OCI-LY3 (cell line): ENCODE results near the gene PEX26.

Experiments
- H2AFZ ChIP-seq: fragments of 200-600, 300-600 bp; shearing (Covaris generic); 2 replicates; pipeline ENCODE4 v1.6.0; 2014; ENCODE audit warnings: antibody characterized with exemption, low read depth, low read length
- H3K27ac ChIP-seq: fragments of 200-600, 300-600 bp; sonication (generic); 2 replicates; pipeline ENCODE4 v1.5.1; 2014; ENCODE audit warnings: mild to moderate bottlenecking, low read length, moderate library complexity, mixed read lengths
- H3K27me3 ChIP-seq: fragments of 200-600, 300-600 bp; sonication (generic); 2 replicates; pipeline ENCODE4 v1.6.1; 2014; ENCODE audit warnings: low read depth, low read length, mixed read lengths
- H3K36me3 ChIP-seq: fragments of 200-600, 300-600 bp; sonication (generic); replicated peaks from 2 replicates; pipeline ENCODE3; 2014; ENCODE audit warnings: low read depth, low read length, mixed read lengths
- H3K4me1 ChIP-seq: fragments of 300-600, 200-600 bp; sonication (generic); 2 replicates; pipeline ENCODE4 v1.6.1; 2014; ENCODE audit warnings: low read length, mixed read lengths
- H3K4me2 ChIP-seq: fragments of 200-600, 300-600 bp; sonication (generic); 2 replicates; pipeline ENCODE4 v1.6.1; 2014; ENCODE audit warnings: low read length, mixed read lengths
- H3K4me3 ChIP-seq: fragments of 300-600, 200-600 bp; sonication (generic); 2 replicates; pipeline ENCODE4 v1.5.1; 2014; ENCODE audit warnings: antibody characterized with exemption, mild to moderate bottlenecking, low read length, moderate library complexity
- H3K79me2 ChIP-seq: fragments of 300-600, 200-600 bp; shearing (Covaris generic); 2 replicates; pipeline ENCODE4 v1.6.1; 2014; ENCODE audit warnings: mild to moderate bottlenecking, low read length, mixed read lengths
- H3K9ac ChIP-seq: fragments of 300-600, 200-600 bp; shearing (Covaris generic); 2 replicates; pipeline ENCODE4 v1.6.0; 2014; ENCODE audit warnings: mild to moderate bottlenecking, low read length, moderate library complexity
- H3K9me3 ChIP-seq: fragments of 200-600, 300-600 bp; shearing (Covaris generic); 2 replicates; pipeline ENCODE4 v1.6.1; 2014; ENCODE audit warnings: low read length, mixed read lengths; ENCODE audit not compliant: insufficient read depth
- H4K20me1 ChIP-seq: fragments of 200-600, 300-600 bp; sonication (generic); 2 replicates; pipeline ENCODE4 v1.6.1; 2016; ENCODE audit warnings: low read length, mixed read lengths; ENCODE audit not compliant: insufficient read depth
- EZH2phosphoT487 ChIP-seq: fragments of 200-600 bp; shearing (Covaris generic); IDR thresholded peaks from 2 replicates; pipeline ENCODE4 v1.6.1; 2018; ENCODE audit warnings: antibody characterized with exemption, mixed run types, low read depth
- TF ChIP-seq, protein P1 (sequence below): fragments of 200-600, 300-600 bp; sonication (generic); IDR thresholded peaks from 2 replicates; pipeline ENCODE4 v1.5.1; 2014; ENCODE audit warnings: antibody characterized with exemption, low read length, low read depth

PEX26 gene

DNA sequence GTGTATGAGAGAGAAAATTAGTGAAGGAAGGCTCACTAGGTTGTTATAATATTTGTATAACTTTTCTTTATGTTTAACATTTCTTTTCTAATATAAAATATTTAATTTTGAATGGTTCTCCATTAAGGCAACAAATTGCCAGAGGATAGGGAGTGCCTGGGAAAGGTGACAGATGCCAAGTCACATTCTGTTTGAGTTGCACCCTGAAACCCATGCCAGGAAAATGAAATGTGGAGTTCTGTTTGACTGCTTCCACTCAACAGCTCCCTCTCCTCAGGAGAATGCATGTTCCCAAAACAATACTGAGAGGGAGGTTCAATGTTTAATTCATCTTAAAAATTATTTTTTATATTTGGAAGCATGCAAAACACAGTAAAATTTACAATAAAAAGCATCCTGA is 66.3 kb downstream of the PEX26 start:
- peaks cover 5% of the 10 kb centered on the region; the same call in 1 of the 2 replicates for H3K27me3 ChIP-seq
- H2AFZ ChIP-seq, result no peak overlapping the region
- H3K27ac ChIP-seq, result no peak overlapping the region
- TF ChIP-seq EZH2phosphoT487, result no peak
- H3K4me2 ChIP-seq, result no peak overlapping the region
- no peaks in the 10 kb centered on the region for H3K4me1 ChIP-seq
- H3K79me2 ChIP-seq, result no peaks in the 10 kb centered on the region
- no peak overlapping the region for H3K4me3 ChIP-seq
- no peaks in the 10 kb centered on the region for H4K20me1 ChIP-seq
- no peaks in the 10 kb centered on the region for H3K9me3 ChIP-seq
- H3K9ac ChIP-seq, result no peak overlapping the region
- H3K36me3 ChIP-seq, result no peaks in the 10 kb centered on the region

DNA sequence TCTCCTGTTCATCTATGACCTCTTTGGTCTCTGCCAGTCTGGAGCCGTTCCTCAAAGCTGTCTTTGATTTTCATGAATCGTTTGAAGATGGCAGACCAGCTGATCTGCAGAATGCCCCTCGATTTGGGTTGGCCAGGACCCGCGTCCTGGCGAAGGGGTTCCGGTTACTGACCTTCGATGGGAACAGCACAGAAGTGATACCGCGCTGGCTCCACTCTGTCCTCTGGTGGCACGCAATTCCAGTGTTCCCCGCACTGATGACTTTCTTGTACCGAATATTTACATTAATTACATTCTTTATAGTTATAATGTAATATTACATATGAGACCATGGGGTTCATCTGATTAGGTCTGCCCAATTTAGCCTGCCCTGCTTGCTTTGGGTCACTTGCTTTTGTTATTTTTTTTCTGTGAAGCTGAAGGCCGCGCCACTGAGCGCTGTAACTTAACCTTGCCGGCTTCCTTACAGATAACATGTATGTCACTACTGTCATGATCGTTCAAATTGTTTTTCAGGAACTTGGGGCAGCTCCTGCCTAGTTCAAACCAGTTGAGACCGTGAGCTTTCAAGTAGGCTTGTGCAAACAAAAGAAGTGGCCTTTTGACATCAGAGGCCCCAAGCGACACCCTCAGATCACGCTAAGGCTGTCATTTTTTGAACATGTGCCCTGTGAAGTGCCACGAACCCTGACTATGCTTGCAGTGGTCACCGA is 68.0 kb downstream of the PEX26 start:
- H3K9ac ChIP-seq, result no peak overlapping the region
- TF ChIP-seq EZH2phosphoT487, result no peak
- TF ChIP-seq, protein P1, sequence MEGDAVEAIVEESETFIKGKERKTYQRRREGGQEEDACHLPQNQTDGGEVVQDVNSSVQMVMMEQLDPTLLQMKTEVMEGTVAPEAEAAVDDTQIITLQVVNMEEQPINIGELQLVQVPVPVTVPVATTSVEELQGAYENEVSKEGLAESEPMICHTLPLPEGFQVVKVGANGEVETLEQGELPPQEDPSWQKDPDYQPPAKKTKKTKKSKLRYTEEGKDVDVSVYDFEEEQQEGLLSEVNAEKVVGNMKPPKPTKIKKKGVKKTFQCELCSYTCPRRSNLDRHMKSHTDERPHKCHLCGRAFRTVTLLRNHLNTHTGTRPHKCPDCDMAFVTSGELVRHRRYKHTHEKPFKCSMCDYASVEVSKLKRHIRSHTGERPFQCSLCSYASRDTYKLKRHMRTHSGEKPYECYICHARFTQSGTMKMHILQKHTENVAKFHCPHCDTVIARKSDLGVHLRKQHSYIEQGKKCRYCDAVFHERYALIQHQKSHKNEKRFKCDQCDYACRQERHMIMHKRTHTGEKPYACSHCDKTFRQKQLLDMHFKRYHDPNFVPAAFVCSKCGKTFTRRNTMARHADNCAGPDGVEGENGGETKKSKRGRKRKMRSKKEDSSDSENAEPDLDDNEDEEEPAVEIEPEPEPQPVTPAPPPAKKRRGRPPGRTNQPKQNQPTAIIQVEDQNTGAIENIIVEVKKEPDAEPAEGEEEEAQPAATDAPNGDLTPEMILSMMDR, result no peak
- no peak overlapping the region for H3K4me2 ChIP-seq
- H3K27ac ChIP-seq, result no peak overlapping the region
- H3K36me3 ChIP-seq, result no peaks in the 10 kb centered on the region
- H3K4me3 ChIP-seq, result no peak overlapping the region
- H4K20me1 ChIP-seq, result no peaks in the 10 kb centered on the region
- H3K27me3 ChIP-seq, result peaks cover 6% of the 10 kb centered on the region; the same call in 1 of the 2 replicates
- no peaks in the 10 kb centered on the region for H3K9me3 ChIP-seq
- H3K79me2 ChIP-seq, result no peaks in the 10 kb centered on the region
- H3K4me1 ChIP-seq, result peaks cover 2% of the 10 kb centered on the region; the same call in 1 of the 2 replicates
- H2AFZ ChIP-seq, result no peak overlapping the region

DNA sequence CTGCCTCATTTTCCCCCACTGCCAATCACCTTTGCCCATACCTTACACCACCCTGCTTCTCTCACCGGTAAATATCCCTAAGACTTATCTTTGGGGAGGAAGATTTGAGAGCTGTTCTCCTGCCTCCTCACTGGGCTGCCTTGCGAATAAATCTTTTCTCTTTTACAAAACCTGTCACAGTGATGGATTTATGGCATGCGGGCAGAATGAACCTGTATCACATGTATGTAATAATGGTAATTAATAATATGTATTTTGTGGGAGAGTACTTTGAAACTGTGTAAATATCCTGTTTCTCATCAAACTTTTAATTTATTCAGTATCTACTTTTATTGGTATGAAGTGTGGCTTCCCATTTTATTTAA is 68.6 kb downstream of the PEX26 start:
- H3K9me3 ChIP-seq, result no peaks in the 10 kb centered on the region
- H2AFZ ChIP-seq, result no peak overlapping the region
- no peak overlapping the region for H3K4me2 ChIP-seq
- peaks cover 2% of the 10 kb centered on the region; the same call in 1 of the 2 replicates for H3K4me1 ChIP-seq
- no peak overlapping the region for H3K27ac ChIP-seq
- H3K9ac ChIP-seq, result no peak overlapping the region
- H4K20me1 ChIP-seq, result no peaks in the 10 kb centered on the region
- H3K36me3 ChIP-seq, result no peaks in the 10 kb centered on the region
- H3K79me2 ChIP-seq, result no peaks in the 10 kb centered on the region
- H3K27me3 ChIP-seq, result peaks cover 6% of the 10 kb centered on the region; the same call in 1 of the 2 replicates
- TF ChIP-seq EZH2phosphoT487, result no peak
- TF ChIP-seq, protein P1, result no peak
- H3K4me3 ChIP-seq, result no peak overlapping the region

DNA sequence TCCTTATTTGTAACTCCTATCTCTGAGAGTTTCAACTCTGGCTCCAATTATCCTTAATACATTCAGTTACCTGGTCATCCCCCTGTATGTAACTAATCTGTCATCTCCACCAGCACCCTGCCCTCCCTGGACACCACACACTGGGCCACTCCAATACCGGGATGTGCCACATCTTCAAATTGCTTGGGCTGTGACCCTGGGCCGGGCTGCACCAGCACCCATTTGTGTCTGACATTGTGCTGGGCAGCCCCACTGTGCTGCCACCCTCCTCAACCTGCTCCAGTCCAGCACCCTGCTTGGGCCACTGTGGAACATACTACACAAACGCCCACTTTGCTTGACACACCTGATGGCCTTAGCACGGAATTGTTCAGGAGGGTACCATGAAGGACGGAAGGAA is 70.0 kb downstream of the PEX26 start:
- no peak for TF ChIP-seq EZH2phosphoT487
- TF ChIP-seq, protein P1, result no peak
- no peaks in the 10 kb centered on the region for H4K20me1 ChIP-seq
- no peaks in the 10 kb centered on the region for H3K9me3 ChIP-seq
- peaks cover 2% of the 10 kb centered on the region; the same call in 1 of the 2 replicates for H3K4me1 ChIP-seq
- no peak overlapping the region for H3K4me3 ChIP-seq
- H3K4me2 ChIP-seq, result no peak overlapping the region
- H3K27me3 ChIP-seq, result peaks cover 6% of the 10 kb centered on the region; the same call in 1 of the 2 replicates
- no peak overlapping the region for H2AFZ ChIP-seq
- H3K36me3 ChIP-seq, result no peaks in the 10 kb centered on the region
- H3K27ac ChIP-seq, result no peak overlapping the region
- no peaks in the 10 kb centered on the region for H3K79me2 ChIP-seq
- no peak overlapping the region for H3K9ac ChIP-seq
